ENCODE results near the gene EFNA4.
A peak's percentile ranks its signal among the peaks of the same experiment; 100 is the strongest.

- TF ChIP-seq, protein P1, sequence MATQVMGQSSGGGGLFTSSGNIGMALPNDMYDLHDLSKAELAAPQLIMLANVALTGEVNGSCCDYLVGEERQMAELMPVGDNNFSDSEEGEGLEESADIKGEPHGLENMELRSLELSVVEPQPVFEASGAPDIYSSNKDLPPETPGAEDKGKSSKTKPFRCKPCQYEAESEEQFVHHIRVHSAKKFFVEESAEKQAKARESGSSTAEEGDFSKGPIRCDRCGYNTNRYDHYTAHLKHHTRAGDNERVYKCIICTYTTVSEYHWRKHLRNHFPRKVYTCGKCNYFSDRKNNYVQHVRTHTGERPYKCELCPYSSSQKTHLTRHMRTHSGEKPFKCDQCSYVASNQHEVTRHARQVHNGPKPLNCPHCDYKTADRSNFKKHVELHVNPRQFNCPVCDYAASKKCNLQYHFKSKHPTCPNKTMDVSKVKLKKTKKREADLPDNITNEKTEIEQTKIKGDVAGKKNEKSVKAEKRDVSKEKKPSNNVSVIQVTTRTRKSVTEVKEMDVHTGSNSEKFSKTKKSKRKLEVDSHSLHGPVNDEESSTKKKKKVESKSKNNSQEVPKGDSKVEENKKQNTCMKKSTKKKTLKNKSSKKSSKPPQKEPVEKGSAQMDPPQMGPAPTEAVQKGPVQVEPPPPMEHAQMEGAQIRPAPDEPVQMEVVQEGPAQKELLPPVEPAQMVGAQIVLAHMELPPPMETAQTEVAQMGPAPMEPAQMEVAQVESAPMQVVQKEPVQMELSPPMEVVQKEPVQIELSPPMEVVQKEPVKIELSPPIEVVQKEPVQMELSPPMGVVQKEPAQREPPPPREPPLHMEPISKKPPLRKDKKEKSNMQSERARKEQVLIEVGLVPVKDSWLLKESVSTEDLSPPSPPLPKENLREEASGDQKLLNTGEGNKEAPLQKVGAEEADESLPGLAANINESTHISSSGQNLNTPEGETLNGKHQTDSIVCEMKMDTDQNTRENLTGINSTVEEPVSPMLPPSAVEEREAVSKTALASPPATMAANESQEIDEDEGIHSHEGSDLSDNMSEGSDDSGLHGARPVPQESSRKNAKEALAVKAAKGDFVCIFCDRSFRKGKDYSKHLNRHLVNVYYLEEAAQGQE (IDR thresholded peaks at IDR 0.05; ENCODE audit: low read depth): no peak
- TF ChIP-seq CTCF (IDR thresholded peaks at IDR 0.05 in 2 of 3, conservative IDR thresholded peaks at IDR 0.05 in 1 of 3; ENCODE audit: borderline replicate concordance in 1 of 3, insufficient read depth in 1 of 3, low read depth in 2 of 3, low read length in 2 of 3) (peak in 2 of 3 experiments; percentile 61 to 68; a peak in 4 of 6 replicates), TCF7L2 (IDR thresholded peaks at IDR 0.05; ENCODE audit: borderline replicate concordance, extremely low read depth, insufficient read depth, insufficient read length) (no peak), RAD21 (IDR thresholded peaks at IDR 0.05; ENCODE audit: low read depth) (no peak), POLR2AphosphoS5 (IDR thresholded peaks at IDR 0.05; ENCODE audit: low read depth, low read length) (no peak), POLR2A (IDR thresholded peaks at IDR 0.05; ENCODE audit: borderline replicate concordance, extremely low read depth, insufficient read depth, insufficient read length) (no peak), ZFX (IDR thresholded peaks at IDR 0.05) (no peak), ZNF274 (IDR thresholded peaks at IDR 0.05; ENCODE audit: low read depth, low read length) (no peak), EZH2 (IDR thresholded peaks at IDR 0.05) (no peak), EGR1 (IDR thresholded peaks at IDR 0.05; ENCODE audit: low read depth) (no peak), MAX (IDR thresholded peaks at IDR 0.05) (no peak), ATF3 (IDR thresholded peaks at IDR 0.05) (no peak), EZH2phosphoT487 (IDR thresholded peaks at IDR 0.05; ENCODE audit: borderline replicate concordance) (no peak), FOSL1 (IDR thresholded peaks at IDR 0.05; ENCODE audit: low read depth) (no peak)
Observed at GRCh38 chr1:155052439-155053395, 10.8 kb upstream of the EFNA4 start.
